Transverse colon (tissue), 4 donors: Measurements from ENCODE around the gene CRY1. TPM values are rescaled to one million over a fixed set of nuclear protein-coding genes. Genes with fewer than 3 reads are reported as not detected.

Source experiments
- DNase-seq: peaks from one replicate; pipeline ENCODE4 v3.0.0-alpha.2; 2019
- H3K27ac ChIP-seq, 4 donors: fragments of 200-600 bp; sonication (generic); 2 replicates each; pipeline ENCODE4 v1.5.1; 2016 to 2018; ENCODE audit warnings: inconsistent platforms in 4 of 4
- H3K27me3 ChIP-seq: fragments of 200-600 bp; sonication (generic); 2 replicates; pipeline ENCODE4 v1.5.1; 2017; ENCODE audit warnings: inconsistent platforms
- H3K36me3 ChIP-seq, 4 donors: fragments of 200-600 bp; sonication (generic); 2 replicates each; pipeline ENCODE4 v1.5.1; 2017 to 2019; ENCODE audit warnings: inconsistent platforms in 4 of 4
- H3K4me1 ChIP-seq, 4 donors: fragments of 200-600 bp; sonication (generic); 2 replicates each; pipeline ENCODE4 v1.5.1; 2017 to 2020; ENCODE audit warnings: inconsistent platforms in 4 of 4
- H3K4me3 ChIP-seq, 4 donors: fragments of 200-600 bp; sonication (generic); 1 replicate in 1 of 4; 2 replicates in 3 of 4; pipeline versions ENCODE4 v1.5.1 to v1.6.1; 2017 to 2019; ENCODE audit warnings: inconsistent platforms in 4 of 4
- H3K9me3 ChIP-seq, 2 donors: fragments of 200-600 bp; sonication (generic); 2 replicates each; pipeline ENCODE4 v1.5.1; 2017 to 2019; ENCODE audit warnings: inconsistent platforms in 2 of 2
- EP300 ChIP-seq: sonication (generic); formaldehyde crosslinking; IDR thresholded peaks from one replicate; pipeline ENCODE4 v1.6.1; 2017; ENCODE audit warnings: antibody characterized with exemption, low read depth
- POLR2A ChIP-seq: fragments of 450-650 bp; IDR thresholded peaks from one replicate; pipeline ENCODE4 v1.6.1; 2016; ENCODE audit warnings: antibody characterized with exemption, mild to moderate bottlenecking, moderate library complexity
- POLR2AphosphoS5 ChIP-seq, 3 donors: sonication (generic); formaldehyde crosslinking; IDR thresholded peaks; one replicate each; pipeline ENCODE4 v1.6.1; 2016; ENCODE audit warnings: antibody characterized with exemption in 3 of 3
- WGBS, 2 donors: methylation state at CpG; one replicate each; pipeline ENCODE4 v1.1.5; 2018; ENCODE audit warnings: low coverage in 1 of 2; 5-methylcytosine and 5-hydroxymethylcytosine counted together
- in situ Hi-C, 4 donors: fragments of 200-750 bp; cut with MboI; loops; one replicate each; pipeline versions ENCODE4 v1.15.0 to v1.15.1; 2017; ENCODE audit warnings: low sequenced_read_pairs in 3 of 4, low pct_ligation_motif_present in 1 of 4, low pct_unique_long_range_greater_than_20kb in 1 of 4
- intact Hi-C: fragments of 100-400 bp; cut with DNase I; formaldehyde crosslinking; loops from one replicate; pipeline ENCODE4 v1.15.1; 2023; ENCODE audit warnings: low total_unique reads
- total RNA-seq, 4 donors: library from RNA; depleted of rRNA; stranded (reverse); fragments of >200 nt; gene quantifications; one replicate each; pipeline ENCODE4 v1.1.0, GENCODE V29; 2016
- TF ChIP-seq, protein P1 (sequence below), 5 experiments: fragments of 200-600 bp in 3 of 5; fragments of 450-650 bp in 2 of 5; sonication (generic) in 3 of 5; IDR thresholded peaks; 1 replicate in 2 of 5; 2 replicates in 3 of 5; pipeline ENCODE4 v1.5.1; 2016 to 2017; ENCODE audit warnings: antibody characterized with exemption in 5 of 5, inconsistent platforms in 3 of 5, mild to moderate bottlenecking in 2 of 5, moderate library complexity in 1 of 5

CRY1 gene
- total RNA-seq, 4 donors from 2014 or later, result 10.1 to 71.8 (median 21.0) TPM

DNA sequence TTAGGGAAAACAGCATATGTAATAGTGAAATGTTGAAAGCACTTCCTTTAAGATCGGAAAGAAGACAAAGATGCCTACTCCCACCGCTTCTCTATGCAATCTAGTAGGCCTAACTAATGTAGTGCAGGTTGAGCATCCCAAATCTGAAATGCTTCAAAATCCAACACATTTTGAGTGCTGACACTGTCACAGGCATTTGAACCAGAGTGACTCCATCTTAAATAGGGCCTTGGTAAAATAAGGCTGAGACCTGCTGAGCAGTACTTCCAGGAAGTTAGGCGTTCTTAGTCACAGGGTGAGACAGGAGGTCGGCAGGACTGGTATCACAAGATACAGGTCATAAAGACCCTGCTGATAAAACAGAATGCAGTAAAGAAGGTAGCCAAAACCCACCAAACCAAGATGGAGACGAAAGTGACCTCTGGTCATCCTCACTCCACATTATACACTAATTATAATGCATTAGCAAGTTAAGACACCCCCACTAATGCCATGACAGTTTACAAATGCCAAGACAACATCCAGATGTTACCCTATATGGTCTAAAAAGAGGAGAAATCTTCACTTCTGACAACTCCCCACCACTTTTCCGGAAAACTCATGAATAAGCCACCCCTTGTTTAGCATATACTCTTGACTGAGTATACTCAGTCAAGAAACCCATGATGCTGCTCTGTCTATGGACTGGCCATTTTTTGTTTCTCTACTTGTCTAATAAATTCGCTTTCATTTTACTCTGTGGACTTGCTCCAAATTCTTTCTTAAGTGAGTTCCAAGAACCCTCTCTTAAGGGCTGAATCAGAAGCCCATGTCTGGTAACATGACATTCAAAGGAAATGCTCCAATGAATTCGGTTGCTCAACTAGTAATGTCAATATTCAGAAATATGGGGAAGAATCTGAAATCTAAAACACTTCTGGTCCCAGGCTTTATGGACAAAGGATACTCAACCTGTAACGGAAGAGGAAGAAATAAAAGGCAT lies 59.3 kb downstream of the CRY1 start:
- intact Hi-C loops (no loop called here), in situ Hi-C loops (no loop called here)
- H3K27me3 ChIP-seq, result no peaks in the 10 kb centered on the region
- 83 to 89% methylated on average over 8 to 9 of the region's 9 CpGs for WGBS, 2 donors
- TF ChIP-seq POLR2AphosphoS5 (IDR thresholded peaks at IDR 0.05) (no peak), POLR2A (no peak), EP300 (no peak)
- TF ChIP-seq, protein P1, sequence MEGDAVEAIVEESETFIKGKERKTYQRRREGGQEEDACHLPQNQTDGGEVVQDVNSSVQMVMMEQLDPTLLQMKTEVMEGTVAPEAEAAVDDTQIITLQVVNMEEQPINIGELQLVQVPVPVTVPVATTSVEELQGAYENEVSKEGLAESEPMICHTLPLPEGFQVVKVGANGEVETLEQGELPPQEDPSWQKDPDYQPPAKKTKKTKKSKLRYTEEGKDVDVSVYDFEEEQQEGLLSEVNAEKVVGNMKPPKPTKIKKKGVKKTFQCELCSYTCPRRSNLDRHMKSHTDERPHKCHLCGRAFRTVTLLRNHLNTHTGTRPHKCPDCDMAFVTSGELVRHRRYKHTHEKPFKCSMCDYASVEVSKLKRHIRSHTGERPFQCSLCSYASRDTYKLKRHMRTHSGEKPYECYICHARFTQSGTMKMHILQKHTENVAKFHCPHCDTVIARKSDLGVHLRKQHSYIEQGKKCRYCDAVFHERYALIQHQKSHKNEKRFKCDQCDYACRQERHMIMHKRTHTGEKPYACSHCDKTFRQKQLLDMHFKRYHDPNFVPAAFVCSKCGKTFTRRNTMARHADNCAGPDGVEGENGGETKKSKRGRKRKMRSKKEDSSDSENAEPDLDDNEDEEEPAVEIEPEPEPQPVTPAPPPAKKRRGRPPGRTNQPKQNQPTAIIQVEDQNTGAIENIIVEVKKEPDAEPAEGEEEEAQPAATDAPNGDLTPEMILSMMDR (IDR thresholded peaks at IDR 0.05), result no peak
- DNase-seq, result no peak
- H3K4me3 ChIP-seq, result no peak overlapping the region
- H3K27ac ChIP-seq, result no peak overlapping the region
- H3K36me3 ChIP-seq, result no peaks in the 10 kb centered on the region
- peaks cover 0 to 21% (median 4%) of the 10 kb centered on the region in 4 donors for H3K4me1 ChIP-seq
- H3K9me3 ChIP-seq, result no peaks in the 10 kb centered on the region

DNA sequence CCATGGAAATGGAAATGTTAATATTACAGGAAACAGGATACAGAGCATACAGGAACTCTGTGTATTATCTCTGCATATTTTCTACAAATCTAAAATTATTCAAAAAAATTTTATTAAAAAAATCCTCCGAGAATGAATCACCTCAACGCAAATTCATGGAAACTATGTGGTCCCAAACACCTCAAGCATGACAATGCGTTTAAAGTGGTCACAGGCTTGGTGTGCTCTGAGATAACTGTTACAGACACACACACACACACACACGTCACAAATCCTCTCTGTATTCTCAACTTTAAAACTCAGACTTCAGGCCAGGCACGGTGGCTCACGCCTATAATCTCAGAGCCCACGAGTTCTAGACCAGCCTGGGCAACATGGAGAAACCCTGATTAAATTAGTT lies 61.1 kb downstream of the CRY1 start:
- no peak for DNase-seq
- H3K27me3 ChIP-seq, result no peaks in the 10 kb centered on the region
- no peak overlapping the region for H3K4me3 ChIP-seq
- in situ Hi-C loops (no loop called here), intact Hi-C loops (no loop called here)
- WGBS, 2 donors, result 90 to 93% methylated on average over 6 to 7 of the region's 7 CpGs
- H3K4me1 ChIP-seq, result peaks cover 0 to 39% (median 15%) of the 10 kb centered on the region in 4 donors
- TF ChIP-seq POLR2AphosphoS5 (IDR thresholded peaks at IDR 0.05) (no peak), POLR2A (no peak), EP300 (no peak)
- TF ChIP-seq, protein P1 (IDR thresholded peaks at IDR 0.05), result no peak
- no peaks in the 10 kb centered on the region for H3K36me3 ChIP-seq
- H3K9me3 ChIP-seq, result no peaks in the 10 kb centered on the region
- H3K27ac ChIP-seq, result no peak overlapping the region

DNA sequence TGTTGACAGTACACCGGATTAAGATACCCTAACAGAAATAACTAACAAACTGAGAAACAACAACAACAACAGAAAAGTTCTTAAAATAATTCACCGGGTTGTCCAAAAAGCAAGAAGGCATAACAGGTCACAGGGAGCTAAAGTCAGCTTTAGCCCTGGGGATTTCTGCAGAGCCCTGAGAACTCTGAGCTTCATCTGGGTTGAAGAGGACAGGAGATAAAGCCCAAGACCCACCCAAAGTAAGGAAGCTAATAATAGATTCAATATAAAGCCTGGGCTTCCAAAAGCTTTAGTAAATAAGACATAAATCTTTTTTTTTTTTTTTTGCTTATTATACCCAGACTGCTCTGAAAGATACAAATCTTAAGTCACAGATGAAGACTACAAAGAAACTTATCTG lies 62.3 kb downstream of the CRY1 start:
- no peaks in the 10 kb centered on the region for H3K27me3 ChIP-seq
- in situ Hi-C loops (no loop called here), intact Hi-C loops (no loop called here)
- H3K9me3 ChIP-seq, result no peaks in the 10 kb centered on the region
- DNase-seq, result no peak
- no peak overlapping the region for H3K27ac ChIP-seq
- WGBS, 2 donors, result 76% methylated on average over 2 of the region's 2 CpGs
- peaks cover 4 to 50% (median 26%) of the 10 kb centered on the region in 4 donors for H3K4me1 ChIP-seq
- no peaks in the 10 kb centered on the region for H3K36me3 ChIP-seq
- TF ChIP-seq, protein P1 (IDR thresholded peaks at IDR 0.05), result no peak
- TF ChIP-seq POLR2A (no peak), POLR2AphosphoS5 (IDR thresholded peaks at IDR 0.05) (no peak), EP300 (no peak)
- no peak overlapping the region for H3K4me3 ChIP-seq

DNA sequence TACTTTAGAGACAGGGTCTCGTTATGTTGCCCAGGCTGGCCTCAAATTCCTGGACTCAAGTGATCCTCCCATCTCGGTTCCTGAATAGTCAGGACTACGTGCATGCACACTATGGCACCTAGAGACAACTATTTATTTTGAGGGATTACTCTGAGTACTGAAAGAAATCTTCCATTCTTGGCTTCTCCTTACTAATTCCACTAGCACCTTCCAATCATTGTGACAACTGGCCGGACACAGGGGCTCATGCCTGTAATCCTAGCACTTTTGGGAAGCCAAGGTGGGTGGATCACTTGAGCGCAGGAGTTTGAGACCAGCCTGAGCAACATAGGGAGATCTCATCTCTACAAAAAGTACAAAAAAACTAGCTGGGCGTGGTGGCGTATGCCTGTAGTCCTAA lies 64.3 kb downstream of the CRY1 start:
- WGBS, 2 donors, result 80 to 87% methylated on average over 7 of the region's 7 CpGs
- intact Hi-C loops (no loop called here), in situ Hi-C loops (no loop called here)
- TF ChIP-seq EP300, result no peak
- no peak overlapping the region for H3K4me3 ChIP-seq
- H3K27ac ChIP-seq, result peak overlapping the region in 3 of 4 donors; percentile 73 to 86 (median 81)
- H3K9me3 ChIP-seq, result no peaks in the 10 kb centered on the region
- no peaks in the 10 kb centered on the region for H3K36me3 ChIP-seq
- no peaks in the 10 kb centered on the region for H3K27me3 ChIP-seq
- peaks cover 4 to 44% (median 26%) of the 10 kb centered on the region in 4 donors for H3K4me1 ChIP-seq
- DNase-seq, result no peak
